Ovary (tissue), 9 donors: ENCODE data around the gene IL27RA. TPM values are rescaled to one million over a fixed set of nuclear protein-coding genes. Genes with fewer than 3 reads are reported as not detected.
"Not testable (repeated sequence)": the region's sequence is repeated elsewhere in the genome, so short reads cannot be mapped to it uniquely, and the experiment has no call there.

Experiments
- DNase-seq, 5 donors: peaks; one replicate each; pipeline ENCODE4 v3.0.0-alpha.2; 2019 to 2020
- H3K27ac ChIP-seq, 2 donors: fragments of 200-600 bp; one replicate each; pipeline versions ENCODE4 v1.5.1 to v1.8.0; 2019 to 2022
- H3K27me3 ChIP-seq: fragments of 200-600 bp; one replicate; pipeline ENCODE4 v1.8.0; 2022
- H3K36me3 ChIP-seq: fragments of 200-600 bp; sonication (generic); one replicate; pipeline ENCODE4 v1.5.1; 2019
- H3K4me1 ChIP-seq: one replicate; pipeline ENCODE4 v1.8.1; 2013; ENCODE audit warnings: mild to moderate bottlenecking, moderate library complexity; ENCODE audit not compliant: insufficient read depth
- H3K4me3 ChIP-seq: fragments of 200-600 bp; sonication (generic); one replicate; pipeline ENCODE4 v1.5.1; 2017
- H3K9me3 ChIP-seq, 2 donors: fragments of 200-600 bp in 1 of 2; sonication (generic) in 1 of 2; one replicate each; pipeline versions ENCODE4 v1.5.1 to v1.8.1; 2013 to 2019; ENCODE audit warnings: mild to moderate bottlenecking in 1 of 2, moderate library complexity in 1 of 2
- CTCF ChIP-seq, 3 donors: fragments of 450-650 bp in 2 of 3; fragments of 200-600 bp in 1 of 3; IDR thresholded peaks; one replicate each; pipeline versions ENCODE4 v1.5.1 to v1.8.0; 2016 to 2022; ENCODE audit warnings: antibody characterized with exemption in 3 of 3, mild to moderate bottlenecking in 1 of 3
- EP300 ChIP-seq: sonication (generic); formaldehyde crosslinking; IDR thresholded peaks from one replicate; pipeline ENCODE4 v1.6.1; 2017; ENCODE audit warnings: antibody characterized with exemption
- POLR2A ChIP-seq: fragments of 450-650 bp; IDR thresholded peaks from one replicate; pipeline ENCODE4 v1.6.1; 2017; ENCODE audit warnings: antibody characterized with exemption, mild to moderate bottlenecking, moderate library complexity
- WGBS, 3 donors: extraction: QIAGEN DNeasy Blood & Tissue Kit in 1 of 3; methylation state at CpG; one replicate each; pipeline versions ENCODE4 v1.1.5 to v1.1.7; 2013 to 2017; 5-methylcytosine and 5-hydroxymethylcytosine counted together
- intact Hi-C, 4 donors: fragments of 100-400 bp; cut with DNase I; formaldehyde crosslinking; loops; one replicate each; pipeline versions ENCODE4 v1.11.0 to v1.15.1; 2022 to 2023
- polyA plus RNA-seq, 2 donors: library from polyadenylated mRNA; stranded (reverse); fragments of 200-250 nt in 1 of 2; fragments of 350-450 nt in 1 of 2; fragmentation: Illumina TruSeq in 1 of 2; extraction: RNeasy Lipid Tissue Mini Kit (QIAGEN cat#74804) in 1 of 2; gene quantifications; one replicate each; pipeline ENCODE4 v1.2.3, GENCODE V29; 2013 to 2014
- total RNA-seq, 7 donors: library from RNA; depleted of rRNA in 2 of 7; stranded (reverse); fragments of >200 nt in 2 of 7; fragmentation: NEBNext Ultra II Directional in 3 of 7; extraction: Animal tissue kit (Norgen Biotek cat#: 25700) in 3 of 7; gene quantifications; one replicate each; pipeline versions ENCODE4 v1.1.0 to v1.2.4, GENCODE V29; 2016 to 2023
- donor health status: DM: no; HTN: no; CAD: no; lungs with moderate emphysema.
- donor health status: DM: no; HTN: no; CAD: no.
- donor health status: Bipolar disorder and iron deficiency.
- donor health status: DM: yes; HTN: yes; CAD: no.
- donor health status: DM: no; HTN: no; CAD: no.
- donor health status: DM: yes; HTN: yes; CAD: no.

Gene IL27RA
- total and polyA plus RNA-seq, 9 donors: 0.48 to 4.3 (median 2.1) TPM

- intact Hi-C loops: no loop called here
- Histone ChIP-seq H3K4me3 (no peak overlapping the region), H3K9me3 (no peaks in the 10 kb centered on the region), H3K36me3 (no peaks in the 10 kb centered on the region), H3K27ac (no peak overlapping the region), H3K4me1 (no peaks in the 10 kb centered on the region), H3K27me3 (no peaks in the 10 kb centered on the region)
- no peak for DNase-seq
- TF ChIP-seq EP300 (no peak), POLR2A (no peak), CTCF (IDR thresholded peaks at IDR 0.05) (no peak)
- WGBS, 3 donors: 72 to 75% (median 74%) methylated on average over 8 of the region's 8 CpGs
Measured at GRCh38 chr19:14015524-14016035, 16.0 kb upstream of the IL27RA start.

GRCh38 chr19:14019100-14019499, 12.5 kb upstream of the IL27RA start:
- Histone ChIP-seq H3K4me3 (no peak overlapping the region), H3K27ac (no peak overlapping the region), H3K36me3 (no peaks in the 10 kb centered on the region), H3K4me1 (no peaks in the 10 kb centered on the region), H3K27me3 (no peaks in the 10 kb centered on the region), H3K9me3 (no peaks in the 10 kb centered on the region)
- TF ChIP-seq EP300 (no peak), POLR2A (no peak), CTCF (IDR thresholded peaks at IDR 0.05) (no peak)
- no peak for DNase-seq
- 48 to 61% (median 53%) methylated on average over 6 of the region's 6 CpGs for WGBS, 3 donors
- intact Hi-C loops: loop anchor here in 1 of 4 donors (2.0 kb wide), 1 partner anchor 22 kb away; no protein-coding TSS in a partner anchor

- H3K27ac ChIP-seq, H3K4me1 ChIP-seq, H3K27me3 ChIP-seq, H3K36me3 ChIP-seq, DNase-seq, H3K9me3 ChIP-seq, H3K4me3 ChIP-seq: not testable (repeated sequence)
- WGBS, 3 donors: 83 to 89% (median 87%) methylated on average over 3 of the region's 3 CpGs
- intact Hi-C loops: loop anchor here in 1 of 4 donors (2.0 kb wide), 1 partner anchor 23 kb away; no protein-coding TSS in a partner anchor
Measured at GRCh38 chr19:14019739-14020138, 11.8 kb upstream of the IL27RA start.

- intact Hi-C loops: no loop called here
- no peaks in the 10 kb centered on the region for H3K9me3 ChIP-seq
- no peak for DNase-seq
- no peaks in the 10 kb centered on the region for H3K36me3 ChIP-seq
- WGBS, 3 donors: 54 to 69% (median 65%) methylated on average over 5 of the region's 5 CpGs
- no peak overlapping the region for H3K27ac ChIP-seq
- H3K4me3 ChIP-seq: no peak overlapping the region
- H3K27me3 ChIP-seq: no peaks in the 10 kb centered on the region
- TF ChIP-seq EP300 (no peak), CTCF (IDR thresholded peaks at IDR 0.05) (no peak), POLR2A (no peak)
- H3K4me1 ChIP-seq: no peaks in the 10 kb centered on the region
Measured at GRCh38 chr19:14021474-14021873, 10.1 kb upstream of the IL27RA start.

GRCh38 chr19:14022469-14022868, 9.1 kb upstream of the IL27RA start:
- no peaks in the 10 kb centered on the region for H3K27me3 ChIP-seq
- H3K9me3 ChIP-seq: no peaks in the 10 kb centered on the region
- TF ChIP-seq EP300 (no peak), CTCF (IDR thresholded peaks at IDR 0.05) (no peak), POLR2A (no peak)
- H3K4me1 ChIP-seq: no peaks in the 10 kb centered on the region
- intact Hi-C loops: no loop called here
- no peak overlapping the region for H3K4me3 ChIP-seq
- WGBS, 3 donors: 63 to 71% (median 71%) methylated on average over 4 of the region's 4 CpGs
- DNase-seq: no peak
- H3K27ac ChIP-seq: no peak overlapping the region
- H3K36me3 ChIP-seq: no peaks in the 10 kb centered on the region
